ENCODE results near the gene NF1.
A peak's percentile ranks its signal among the peaks of the same experiment; 100 is the strongest.
"Not testable (repeated sequence)": the region's sequence is repeated elsewhere in the genome, so short reads cannot be mapped to it uniquely, and the experiment has no call there.

The NF1 gene

GRCh38 chr17:31094600-31095235, at the start of gene NF1:
Gene NF1, plus strand, starts transcription at chr17:31094977. Its CDS starts 333 bp downstream, at chr17:31095310.
- peak; percentile 88 to 91 for DNase-seq

- DNase-seq, result not testable (repeated sequence)
These were observed 47.8 kb upstream of the NF1 start for GRCh38 chr17:31046856-31047425.

GRCh38 chr17:31048142-31048541, 46.6 kb upstream of the NF1 start:
- no peak for DNase-seq

GRCh38 chr17:31048780-31049179, 46.0 kb upstream of the NF1 start:
- DNase-seq, result no peak

- DNase-seq, result no peak
These were observed 43.8 kb upstream of the NF1 start for GRCh38 chr17:31050948-31051347.

- DNase-seq, result no peak
These were observed 43.3 kb upstream of the NF1 start for GRCh38 chr17:31051506-31051905.

GRCh38 chr17:31052187-31052889, 42.4 kb upstream of the NF1 start:
- DNase-seq, result no peak

- DNase-seq, result no peak
These were observed 41.7 kb upstream of the NF1 start for GRCh38 chr17:31053071-31053470.

- no peak for DNase-seq
These were observed 40.0 kb upstream of the NF1 start for GRCh38 chr17:31054761-31055160.

GRCh38 chr17:31058976-31059375, 35.8 kb upstream of the NF1 start:
- DNase-seq, result no peak

- DNase-seq, result no peak
These were observed 33.8 kb upstream of the NF1 start for GRCh38 chr17:31060791-31061550.

- DNase-seq, result peak in 1 of 2 donors; percentile 14
These were observed 33.1 kb upstream of the NF1 start for GRCh38 chr17:31061678-31062077.

GRCh38 chr17:31062346-31062745, 32.4 kb upstream of the NF1 start:
- no peak for DNase-seq

GRCh38 chr17:31064707-31065106, 30.1 kb upstream of the NF1 start:
- DNase-seq, result no peak

GRCh38 chr17:31067691-31068184, 27.0 kb upstream of the NF1 start:
- no peak for DNase-seq

GRCh38 chr17:31068291-31068690, 26.5 kb upstream of the NF1 start:
- DNase-seq, result peak; percentile 47 to 66

GRCh38 chr17:31072186-31072585, 22.6 kb upstream of the NF1 start:
- no peak for DNase-seq

- DNase-seq, result no peak
These were observed 21.4 kb upstream of the NF1 start for GRCh38 chr17:31073411-31073810.

- DNase-seq, result no peak
These were observed 19.8 kb upstream of the NF1 start for GRCh38 chr17:31074772-31075555.

GRCh38 chr17:31078290-31078689, 16.5 kb upstream of the NF1 start:
- no peak for DNase-seq

GRCh38 chr17:31079731-31080130, 15.0 kb upstream of the NF1 start:
- DNase-seq, result no peak

- DNase-seq, result no peak
These were observed 9.2 kb upstream of the NF1 start for GRCh38 chr17:31085563-31085962.

GRCh38 chr17:31089471-31089870, 5.3 kb upstream of the NF1 start:
- no peak for DNase-seq
